PC-9 (cell line): ENCODE measurements around the gene IMMP1L.

Experiments
- CTCF ChIP-seq: fragments of 200-600 bp; sonication (generic); conservative IDR thresholded peaks from 2 replicates; pipeline ENCODE4 v1.6.1; 2017; ENCODE audit warnings: mixed run types, antibody characterized with exemption, mild to moderate bottlenecking, moderate library complexity
- EZH2 ChIP-seq: fragments of 200-600 bp; sonication (generic); IDR thresholded peaks from 2 replicates; pipeline ENCODE4 v1.8.0; 2017; ENCODE audit warnings: antibody characterized with exemption, low read depth

- no peak for TF ChIP-seq CTCF
- TF ChIP-seq EZH2: no peak
Measured at GRCh38 chr11:31450841-31451240, 58.6 kb downstream of the IMMP1L start.
